ENCODE measurements around the gene CALD1. TPM values are rescaled to one million over a fixed set of nuclear protein-coding genes. Genes with fewer than 3 reads are reported as not detected.
"Not testable (repeated sequence)": the region's sequence is repeated elsewhere in the genome, so short reads cannot be mapped to it uniquely, and the experiment has no call there.

Gene CALD1
- total and polyA plus RNA-seq, 2 donors = 616 to 1,279 TPM

GRCh38 chr7:134954197-134955082 lies 175.0 kb downstream of the CALD1 start:
- 58% methylated on average over 9 of the region's 9 CpGs for WGBS
- Histone ChIP-seq H3K27ac (ENCODE audit: low read depth) (no peak overlapping the region), H3K4me1 (ENCODE audit: insufficient read depth) (no peaks in the 10 kb centered on the region), H3K4me3 (ENCODE audit: low read depth, low read length) (no peak overlapping the region), H3K36me3 (ENCODE audit: insufficient read depth) (no peaks in the 10 kb centered on the region)
- no peak for DNase-seq (ENCODE audit: extremely low spot score)

- Histone ChIP-seq H3K27ac (ENCODE audit: low read depth) (no peak overlapping the region), H3K4me1 (ENCODE audit: insufficient read depth) (no peaks in the 10 kb centered on the region), H3K4me3 (ENCODE audit: low read depth, low read length) (no peak overlapping the region), H3K36me3 (ENCODE audit: insufficient read depth) (peaks cover 5% of the 10 kb centered on the region)
- WGBS = 93% methylated on average over 3 of the region's 3 CpGs
- no peak for DNase-seq (ENCODE audit: extremely low spot score)
Measured at GRCh38 chr7:134957005-134957404, 177.6 kb downstream of the CALD1 start.

- H3K4me3 ChIP-seq (ENCODE audit: low read depth, low read length) = no peak overlapping the region
- DNase-seq (ENCODE audit: extremely low spot score) = no peak
- WGBS = 89% methylated on average over 5 of the region's 5 CpGs
- H3K36me3 ChIP-seq (ENCODE audit: insufficient read depth) = peaks cover 5% of the 10 kb centered on the region
- no peaks in the 10 kb centered on the region for H3K4me1 ChIP-seq (ENCODE audit: insufficient read depth)
- no peak overlapping the region for H3K27ac ChIP-seq (ENCODE audit: low read depth)
Measured at GRCh38 chr7:134959810-134960209, 180.4 kb downstream of the CALD1 start.

- no peak overlapping the region for H3K4me3 ChIP-seq (ENCODE audit: low read depth, low read length)
- H3K27ac ChIP-seq (ENCODE audit: low read depth) = no peak overlapping the region
- DNase-seq (ENCODE audit: extremely low spot score) = no peak
- peaks cover 5% of the 10 kb centered on the region for H3K36me3 ChIP-seq (ENCODE audit: insufficient read depth)
- no peaks in the 10 kb centered on the region for H3K4me1 ChIP-seq (ENCODE audit: insufficient read depth)
Measured at GRCh38 chr7:134962270-134962780, 182.9 kb downstream of the CALD1 start.

DNA sequence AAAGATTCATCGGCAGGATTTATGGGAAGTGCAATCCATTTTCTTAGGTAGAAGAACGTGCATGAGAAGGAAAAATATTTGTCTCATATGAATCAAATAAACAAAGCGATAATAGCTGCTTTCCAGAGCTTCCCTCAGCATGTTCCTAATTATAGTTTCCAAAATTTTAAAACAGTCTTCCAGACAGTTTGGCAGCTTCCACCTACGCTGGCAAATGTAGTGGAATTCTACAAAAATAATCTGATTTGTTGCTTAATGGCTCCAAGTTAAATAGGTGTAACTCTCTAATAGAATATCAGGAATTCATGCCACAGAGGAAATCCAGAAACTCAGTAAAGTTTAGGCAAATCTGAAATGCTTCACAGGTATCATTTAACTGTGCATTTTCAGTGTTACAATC lies 183.6 kb downstream of the CALD1 start:
- WGBS = 31% methylated on average over 4 of the region's 4 CpGs
- Histone ChIP-seq H3K4me1 (ENCODE audit: insufficient read depth) (no peaks in the 10 kb centered on the region), H3K27ac (ENCODE audit: low read depth) (no peak overlapping the region), H3K4me3 (ENCODE audit: low read depth, low read length) (no peak overlapping the region), H3K36me3 (ENCODE audit: insufficient read depth) (peaks cover 5% of the 10 kb centered on the region)
- DNase-seq (ENCODE audit: extremely low spot score) = no peak

DNA sequence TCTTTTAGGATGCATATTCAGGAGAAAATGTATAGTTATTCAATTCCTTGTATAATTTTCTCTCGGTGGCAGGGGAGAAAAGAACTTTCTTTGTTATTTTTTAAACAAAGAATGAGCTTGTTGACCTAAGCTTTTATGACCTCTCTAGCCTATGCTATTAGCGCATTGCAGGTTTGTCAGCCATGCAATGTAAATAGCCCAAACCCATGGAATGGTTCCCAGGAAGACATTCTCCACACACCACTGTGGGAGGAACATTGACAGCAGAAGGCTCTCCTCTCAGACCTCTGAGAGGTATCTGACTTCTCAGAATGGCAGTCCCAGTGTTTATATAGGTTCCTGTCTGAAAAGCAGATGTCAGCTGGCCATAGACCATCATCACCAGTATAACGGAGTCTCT lies 187.3 kb downstream of the CALD1 start:
- DNase-seq (ENCODE audit: extremely low spot score) = no peak
- no peaks in the 10 kb centered on the region for H3K36me3 ChIP-seq (ENCODE audit: insufficient read depth)
- 75% methylated on average over 3 of the region's 3 CpGs for WGBS
- no peak overlapping the region for H3K4me3 ChIP-seq (ENCODE audit: low read depth, low read length)
- H3K27ac ChIP-seq (ENCODE audit: low read depth) = no peak overlapping the region
- H3K4me1 ChIP-seq (ENCODE audit: insufficient read depth) = no peaks in the 10 kb centered on the region

DNA sequence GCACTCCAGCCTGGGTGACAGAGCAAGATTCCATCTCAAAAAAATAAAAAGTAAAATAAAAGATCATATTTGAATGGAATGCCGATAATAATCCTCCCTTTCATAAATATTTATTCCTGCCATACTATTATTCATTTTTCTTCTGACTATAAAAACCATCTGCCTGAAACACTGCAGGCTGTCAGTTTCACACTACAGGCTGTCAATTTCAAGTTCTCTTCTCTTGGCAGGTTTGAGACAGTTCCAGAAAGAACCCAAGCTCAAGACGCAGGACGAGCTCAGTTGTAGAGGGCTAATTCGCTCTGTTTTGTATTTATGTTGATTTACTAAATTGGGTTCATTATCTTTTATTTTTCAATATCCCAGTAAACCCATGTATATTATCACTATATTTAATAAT lies 188.7 kb downstream of the CALD1 start:
- H3K4me1 ChIP-seq (ENCODE audit: insufficient read depth) = no peaks in the 10 kb centered on the region
- WGBS = 74% methylated on average over 4 of the region's 4 CpGs
- H3K4me3 ChIP-seq (ENCODE audit: low read depth, low read length) = no peak overlapping the region
- H3K27ac ChIP-seq (ENCODE audit: low read depth) = no peak overlapping the region
- H3K36me3 ChIP-seq (ENCODE audit: insufficient read depth) = no peaks in the 10 kb centered on the region
- no peak for DNase-seq (ENCODE audit: extremely low spot score)

DNA sequence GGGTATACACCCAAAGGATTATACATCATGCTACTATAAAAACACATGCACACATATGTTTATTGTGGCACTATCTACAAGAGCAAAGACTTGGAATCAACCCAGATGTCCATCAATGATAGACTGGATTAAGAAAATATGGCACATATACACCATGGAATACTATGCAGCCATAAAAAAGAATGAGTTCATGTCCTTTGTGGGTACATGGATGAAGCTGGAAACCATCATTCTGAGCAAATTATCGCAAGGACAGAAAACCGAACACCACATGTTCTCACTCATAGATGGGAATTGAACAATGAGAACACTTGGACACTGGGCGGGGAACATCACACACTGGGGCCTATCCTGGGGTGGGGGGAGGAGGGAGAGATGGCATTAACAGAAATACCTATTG lies 202.2 kb downstream of the CALD1 start:
- H3K4me1 ChIP-seq (ENCODE audit: insufficient read depth); H3K4me3 ChIP-seq (ENCODE audit: low read depth, low read length); DNase-seq (ENCODE audit: extremely low spot score); H3K36me3 ChIP-seq (ENCODE audit: insufficient read depth); H3K27ac ChIP-seq (ENCODE audit: low read depth): not testable (repeated sequence)
- WGBS = 96% methylated on average over 3 of the region's 3 CpGs

DNA sequence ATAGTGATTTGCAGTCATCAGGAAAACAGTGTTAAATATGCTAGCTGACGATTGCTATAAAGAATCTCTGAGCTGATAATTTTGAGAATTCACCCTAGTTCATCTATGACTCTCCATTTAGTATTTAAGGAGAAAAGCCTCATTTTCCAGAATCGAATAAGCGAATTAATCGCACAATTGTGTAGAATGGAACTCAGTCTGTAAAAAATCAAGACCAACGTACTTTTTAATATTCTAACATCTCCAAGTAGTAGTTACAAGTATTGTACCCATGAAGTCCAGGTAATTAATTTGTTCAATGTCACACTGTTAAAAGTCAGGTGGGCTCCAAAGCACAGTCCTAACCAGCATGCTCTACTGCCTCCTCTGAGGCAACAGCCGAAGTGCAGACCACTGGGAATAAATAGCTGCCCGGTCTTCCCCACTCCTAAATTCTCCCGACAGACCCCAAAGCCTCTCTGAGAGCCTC lies 206.5 kb downstream of the CALD1 start:
- H3K4me3 ChIP-seq (ENCODE audit: low read depth, low read length) = peak overlapping the region; percentile 54
- 40% methylated on average over 8 of the region's 8 CpGs for WGBS
- H3K36me3 ChIP-seq (ENCODE audit: insufficient read depth) = no peaks in the 10 kb centered on the region
- H3K27ac ChIP-seq (ENCODE audit: low read depth) = peak overlapping the region; percentile 83
- DNase-seq (ENCODE audit: extremely low spot score) = no peak
- no peaks in the 10 kb centered on the region for H3K4me1 ChIP-seq (ENCODE audit: insufficient read depth)

- Histone ChIP-seq H3K27ac (ENCODE audit: low read depth) (peak within 1 kb of the TSS; percentile 83), H3K4me3 (ENCODE audit: low read depth, low read length) (peak within 1 kb of the TSS; percentile 54), H3K36me3 (ENCODE audit: insufficient read depth) (no peaks in the 10 kb centered on the region), H3K4me1 (ENCODE audit: insufficient read depth) (no peaks in the 10 kb centered on the region)
- DNase-seq (ENCODE audit: extremely low spot score) = peak; percentile 93
- WGBS = under 1% methylated on average over 70 of the region's 70 CpGs
Measured at GRCh38 chr7:134986363-134987251, 207.2 kb downstream of the CALD1 start, which contains the start of gene AGBL3. AGBL3 (plus strand) TSS chr7:134986508; CDS start chr7:134987934, 1,426 bp downstream.

DNA sequence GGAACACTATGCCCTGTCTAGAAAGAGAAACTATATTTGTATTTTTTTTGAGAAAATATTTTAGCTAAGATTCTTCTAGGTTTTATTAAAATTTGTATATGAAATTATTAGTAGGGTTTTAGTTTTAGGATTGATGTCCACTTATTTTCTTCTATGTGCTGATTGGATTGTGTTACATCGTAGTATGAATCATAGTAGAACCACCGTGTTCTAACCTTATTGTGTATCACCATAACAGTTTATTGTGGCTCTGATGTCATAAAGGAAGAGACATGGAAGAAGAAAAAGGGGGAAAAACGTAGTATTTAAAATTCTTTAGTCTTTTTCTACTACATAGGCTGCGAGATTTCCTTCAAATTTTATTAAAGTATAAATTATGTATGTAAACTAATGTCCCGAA lies 208.7 kb downstream of the CALD1 start:
- no peaks in the 10 kb centered on the region for H3K36me3 ChIP-seq (ENCODE audit: insufficient read depth)
- H3K4me3 ChIP-seq (ENCODE audit: low read depth, low read length) = no peak overlapping the region
- no peaks in the 10 kb centered on the region for H3K4me1 ChIP-seq (ENCODE audit: insufficient read depth)
- WGBS = 81% methylated on average over 5 of the region's 5 CpGs
- no peak for DNase-seq (ENCODE audit: extremely low spot score)
- no peak overlapping the region for H3K27ac ChIP-seq (ENCODE audit: low read depth)

DNA sequence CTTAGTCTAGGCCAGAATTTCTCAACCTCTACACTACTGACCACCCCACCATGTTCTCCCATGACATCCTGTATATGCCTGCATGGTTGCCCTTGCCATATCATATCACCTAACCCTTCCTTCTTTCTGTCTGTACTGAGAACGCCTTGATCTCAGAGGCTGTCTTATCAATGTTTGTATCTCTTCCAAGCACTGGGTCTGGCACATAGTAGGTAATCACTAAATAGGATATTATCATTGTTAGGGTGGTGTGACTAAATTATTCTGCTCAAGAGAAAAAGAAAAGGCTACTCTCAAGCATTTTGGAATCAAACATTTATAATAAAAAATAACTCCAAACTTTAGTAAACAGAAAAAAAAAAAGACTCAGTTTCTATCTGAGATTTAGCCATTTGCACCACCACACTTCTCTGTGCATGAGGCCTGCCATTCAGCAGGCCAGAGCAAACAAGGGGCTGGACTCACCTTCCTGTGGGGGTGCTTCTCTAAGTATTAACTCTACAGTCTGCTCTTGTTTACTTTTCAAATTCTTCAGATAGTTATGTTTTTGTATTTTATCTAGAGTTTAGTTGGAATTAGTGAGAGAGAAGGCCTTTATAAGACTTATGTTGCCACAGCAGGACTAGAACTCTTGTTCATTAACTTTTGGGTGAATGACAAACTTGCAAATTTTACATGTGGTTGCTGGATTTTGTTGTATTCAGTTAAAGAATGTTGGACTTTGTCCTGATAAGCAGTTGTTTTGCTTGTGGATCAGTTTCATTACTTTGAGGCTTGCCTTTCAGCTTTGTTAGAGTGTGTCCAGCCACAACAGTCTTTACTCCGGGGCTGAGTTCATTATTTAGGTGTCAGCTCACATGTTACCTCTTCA lies 212.3 kb downstream of the CALD1 start:
- DNase-seq (ENCODE audit: extremely low spot score) = no peak
- no peak overlapping the region for H3K4me3 ChIP-seq (ENCODE audit: low read depth, low read length)
- no peaks in the 10 kb centered on the region for H3K4me1 ChIP-seq (ENCODE audit: insufficient read depth)
- no peak overlapping the region for H3K27ac ChIP-seq (ENCODE audit: low read depth)
- no peaks in the 10 kb centered on the region for H3K36me3 ChIP-seq (ENCODE audit: insufficient read depth)
- WGBS = 58% methylated on average over 2 of the region's 2 CpGs

All from urinary bladder (tissue), 4 donors.